Measurements from ENCODE around the gene FSCB.

Gene FSCB

DNA sequence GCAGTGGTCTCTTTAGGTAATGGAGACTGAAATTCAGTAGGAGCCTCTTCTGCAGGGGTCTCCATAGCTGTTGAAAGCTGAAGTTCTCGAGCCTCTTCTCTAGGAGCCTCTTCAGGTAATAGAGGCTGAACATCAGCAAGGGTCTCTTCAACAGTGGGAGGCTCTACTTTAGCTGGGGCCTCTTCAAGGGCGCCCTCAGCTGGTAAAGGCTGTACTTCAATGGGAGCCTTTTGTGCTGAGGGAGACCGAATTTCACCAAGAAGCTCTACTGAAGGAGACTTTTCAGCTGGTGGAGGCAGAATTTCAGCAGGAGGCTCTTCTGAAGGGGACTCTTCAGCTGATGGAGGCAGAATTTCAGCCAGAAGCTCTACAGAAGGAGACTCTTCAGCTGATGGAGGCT is 1.5 kb downstream of the FSCB start:
- TF ChIP-seq, protein P1, sequence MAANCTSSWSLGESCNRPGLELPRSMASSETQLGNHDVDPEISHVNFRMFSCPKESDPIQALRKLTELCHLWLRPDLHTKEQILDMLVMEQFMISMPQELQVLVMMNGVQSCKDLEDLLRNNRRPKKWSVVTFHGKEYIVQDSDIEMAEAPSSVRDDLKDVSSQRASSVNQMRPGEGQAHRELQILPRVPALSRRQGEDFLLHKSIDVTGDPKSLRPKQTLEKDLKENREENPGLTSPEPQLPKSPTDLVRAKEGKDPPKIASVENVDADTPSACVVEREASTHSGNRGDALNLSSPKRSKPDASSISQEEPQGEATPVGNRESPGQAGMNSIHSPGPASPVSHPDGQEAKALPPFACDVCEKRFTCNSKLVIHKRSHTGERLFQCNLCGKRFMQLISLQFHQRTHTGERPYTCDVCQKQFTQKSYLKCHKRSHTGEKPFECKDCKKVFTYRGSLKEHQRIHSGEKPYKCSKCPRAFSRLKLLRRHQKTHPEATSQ (tag by site-specific recombination; IDR thresholded peaks at IDR 0.05), result no peak
- TF ChIP-seq ZNF624 (tag by site-specific recombination; IDR thresholded peaks at IDR 0.05) (no peak), ZNF510 (tag by site-specific recombination; IDR thresholded peaks at IDR 0.05; ENCODE audit: insufficient replicate concordance) (no peak), ZNF621 (tag by site-specific recombination; IDR thresholded peaks at IDR 0.05) (no peak), ZNF76 (tag by site-specific recombination; IDR thresholded peaks at IDR 0.05; ENCODE audit: borderline replicate concordance, low read depth) (no peak), ZNF132 (tag by site-specific recombination; IDR thresholded peaks at IDR 0.05; ENCODE audit: borderline replicate concordance) (no peak), ZNF473 (tag by site-specific recombination; IDR thresholded peaks at IDR 0.05) (no peak), SP7 (tag by site-specific recombination; IDR thresholded peaks at IDR 0.05) (no peak), ZNF416 (tag by site-specific recombination; IDR thresholded peaks at IDR 0.05) (no peak), ZNF112 (tag by site-specific recombination; IDR thresholded peaks at IDR 0.05) (no peak), ZNF529 (tag by site-specific recombination; IDR thresholded peaks at IDR 0.05; ENCODE audit: insufficient replicate concordance) (no peak), REPIN1 (tag by site-specific recombination; IDR thresholded peaks at IDR 0.05; ENCODE audit: low read depth) (no peak)
- TF ChIP-seq, protein P2, sequence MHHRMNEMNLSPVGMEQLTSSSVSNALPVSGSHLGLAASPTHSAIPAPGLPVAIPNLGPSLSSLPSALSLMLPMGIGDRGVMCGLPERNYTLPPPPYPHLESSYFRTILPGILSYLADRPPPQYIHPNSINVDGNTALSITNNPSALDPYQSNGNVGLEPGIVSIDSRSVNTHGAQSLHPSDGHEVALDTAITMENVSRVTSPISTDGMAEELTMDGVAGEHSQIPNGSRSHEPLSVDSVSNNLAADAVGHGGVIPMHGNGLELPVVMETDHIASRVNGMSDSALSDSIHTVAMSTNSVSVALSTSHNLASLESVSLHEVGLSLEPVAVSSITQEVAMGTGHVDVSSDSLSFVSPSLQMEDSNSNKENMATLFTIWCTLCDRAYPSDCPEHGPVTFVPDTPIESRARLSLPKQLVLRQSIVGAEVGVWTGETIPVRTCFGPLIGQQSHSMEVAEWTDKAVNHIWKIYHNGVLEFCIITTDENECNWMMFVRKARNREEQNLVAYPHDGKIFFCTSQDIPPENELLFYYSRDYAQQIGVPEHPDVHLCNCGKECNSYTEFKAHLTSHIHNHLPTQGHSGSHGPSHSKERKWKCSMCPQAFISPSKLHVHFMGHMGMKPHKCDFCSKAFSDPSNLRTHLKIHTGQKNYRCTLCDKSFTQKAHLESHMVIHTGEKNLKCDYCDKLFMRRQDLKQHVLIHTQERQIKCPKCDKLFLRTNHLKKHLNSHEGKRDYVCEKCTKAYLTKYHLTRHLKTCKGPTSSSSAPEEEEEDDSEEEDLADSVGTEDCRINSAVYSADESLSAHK (tag by site-specific recombination; IDR thresholded peaks at IDR 0.05), result no peak
- TF ChIP-seq, protein P3, sequence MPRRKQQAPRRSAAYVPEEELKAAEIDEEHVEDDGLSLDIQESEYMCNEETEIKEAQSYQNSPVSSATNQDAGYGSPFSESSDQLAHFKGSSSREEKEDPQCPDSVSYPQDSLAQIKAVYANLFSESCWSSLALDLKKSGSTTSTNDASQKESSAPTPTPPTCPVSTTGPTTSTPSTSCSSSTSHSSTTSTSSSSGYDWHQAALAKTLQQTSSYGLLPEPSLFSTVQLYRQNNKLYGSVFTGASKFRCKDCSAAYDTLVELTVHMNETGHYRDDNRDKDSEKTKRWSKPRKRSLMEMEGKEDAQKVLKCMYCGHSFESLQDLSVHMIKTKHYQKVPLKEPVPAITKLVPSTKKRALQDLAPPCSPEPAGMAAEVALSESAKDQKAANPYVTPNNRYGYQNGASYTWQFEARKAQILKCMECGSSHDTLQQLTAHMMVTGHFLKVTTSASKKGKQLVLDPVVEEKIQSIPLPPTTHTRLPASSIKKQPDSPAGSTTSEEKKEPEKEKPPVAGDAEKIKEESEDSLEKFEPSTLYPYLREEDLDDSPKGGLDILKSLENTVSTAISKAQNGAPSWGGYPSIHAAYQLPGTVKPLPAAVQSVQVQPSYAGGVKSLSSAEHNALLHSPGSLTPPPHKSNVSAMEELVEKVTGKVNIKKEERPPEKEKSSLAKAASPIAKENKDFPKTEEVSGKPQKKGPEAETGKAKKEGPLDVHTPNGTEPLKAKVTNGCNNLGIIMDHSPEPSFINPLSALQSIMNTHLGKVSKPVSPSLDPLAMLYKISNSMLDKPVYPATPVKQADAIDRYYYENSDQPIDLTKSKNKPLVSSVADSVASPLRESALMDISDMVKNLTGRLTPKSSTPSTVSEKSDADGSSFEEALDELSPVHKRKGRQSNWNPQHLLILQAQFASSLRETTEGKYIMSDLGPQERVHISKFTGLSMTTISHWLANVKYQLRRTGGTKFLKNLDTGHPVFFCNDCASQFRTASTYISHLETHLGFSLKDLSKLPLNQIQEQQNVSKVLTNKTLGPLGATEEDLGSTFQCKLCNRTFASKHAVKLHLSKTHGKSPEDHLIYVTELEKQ (tag by site-specific recombination; IDR thresholded peaks at IDR 0.05; ENCODE audit: borderline replicate concordance), result no peak
- TF ChIP-seq, protein P4, sequence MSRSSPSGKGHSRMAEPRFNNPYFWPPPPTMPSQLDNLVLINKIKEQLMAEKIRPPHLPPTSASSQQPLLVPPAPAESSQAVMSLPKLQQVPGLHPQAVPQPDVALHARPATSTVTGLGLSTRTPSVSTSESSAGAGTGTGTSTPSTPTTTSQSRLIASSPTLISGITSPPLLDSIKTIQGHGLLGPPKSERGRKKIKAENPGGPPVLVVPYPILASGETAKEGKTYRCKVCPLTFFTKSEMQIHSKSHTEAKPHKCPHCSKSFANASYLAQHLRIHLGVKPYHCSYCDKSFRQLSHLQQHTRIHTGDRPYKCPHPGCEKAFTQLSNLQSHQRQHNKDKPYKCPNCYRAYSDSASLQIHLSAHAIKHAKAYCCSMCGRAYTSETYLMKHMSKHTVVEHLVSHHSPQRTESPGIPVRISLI (tag by site-specific recombination; IDR thresholded peaks at IDR 0.05), result no peak
- TF ChIP-seq, protein P5, sequence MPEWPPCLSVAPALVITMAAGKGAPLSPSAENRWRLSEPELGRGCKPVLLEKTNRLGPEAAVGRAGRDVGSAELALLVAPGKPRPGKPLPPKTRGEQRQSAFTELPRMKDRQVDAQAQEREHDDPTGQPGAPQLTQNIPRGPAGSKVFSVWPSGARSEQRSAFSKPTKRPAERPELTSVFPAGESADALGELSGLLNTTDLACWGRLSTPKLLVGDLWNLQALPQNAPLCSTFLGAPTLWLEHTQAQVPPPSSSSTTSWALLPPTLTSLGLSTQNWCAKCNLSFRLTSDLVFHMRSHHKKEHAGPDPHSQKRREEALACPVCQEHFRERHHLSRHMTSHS (tag by site-specific recombination; IDR thresholded peaks at IDR 0.05), result no peak
- TF ChIP-seq, protein P6, sequence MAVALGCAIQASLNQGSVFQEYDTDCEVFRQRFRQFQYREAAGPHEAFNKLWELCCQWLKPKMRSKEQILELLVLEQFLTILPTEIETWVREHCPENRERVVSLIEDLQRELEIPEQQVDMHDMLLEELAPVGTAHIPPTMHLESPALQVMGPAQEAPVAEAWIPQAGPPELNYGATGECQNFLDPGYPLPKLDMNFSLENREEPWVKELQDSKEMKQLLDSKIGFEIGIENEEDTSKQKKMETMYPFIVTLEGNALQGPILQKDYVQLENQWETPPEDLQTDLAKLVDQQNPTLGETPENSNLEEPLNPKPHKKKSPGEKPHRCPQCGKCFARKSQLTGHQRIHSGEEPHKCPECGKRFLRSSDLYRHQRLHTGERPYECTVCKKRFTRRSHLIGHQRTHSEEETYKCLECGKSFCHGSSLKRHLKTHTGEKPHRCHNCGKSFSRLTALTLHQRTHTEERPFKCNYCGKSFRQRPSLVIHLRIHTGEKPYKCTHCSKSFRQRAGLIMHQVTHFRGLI (tag by site-specific recombination; IDR thresholded peaks at IDR 0.05), result no peak
- ChIA-PET POLR2A (no interaction called here), CTCF (interaction anchor here (0.6 kb wide), 1 partner anchor 335 kb away, joined by 3 read pairs; no protein-coding TSS in a partner anchor)
- Histone ChIP-seq H3K27ac (ENCODE audit: extremely low read depth, low read depth, low read length) (no peak overlapping the region), H3K36me3 (ENCODE audit: control insufficient read depth in 2 of 2, insufficient read depth in 1 of 2, low read length in 2 of 2) (no peaks in the 10 kb centered on the region), H3K9me3 (ENCODE audit: control insufficient read depth, insufficient read depth, low read depth, low read length) (no peaks in the 10 kb centered on the region), H3K4me1 (ENCODE audit: control insufficient read depth, insufficient read depth, low read length) (no peaks in the 10 kb centered on the region), H3K4me3 (ENCODE audit: low read depth, low read length) (no peak overlapping the region)
